Parathyroid adenoma (tissue), 2 donors: ENCODE results near the gene STX4.
A peak's percentile ranks its signal among the peaks of the same experiment; 100 is the strongest.

Source experiments
- H2AFZ ChIP-seq: fragments of 300-600 bp; sonication (generic); one replicate; pipeline ENCODE4 v1.7.0; 2017; ENCODE audit warnings: antibody characterized with exemption, mild to moderate bottlenecking
- H3K27ac ChIP-seq: fragments of 300-600 bp; sonication (generic); one replicate; pipeline ENCODE4 v1.7.0; 2017
- H3K27me3 ChIP-seq: fragments of 300-600 bp; sonication (generic); one replicate; pipeline ENCODE4 v1.7.0; 2017; ENCODE audit warnings: low read length; ENCODE audit not compliant: control insufficient read depth, insufficient read depth
- H3K36me3 ChIP-seq: fragments of 300-600 bp; sonication (generic); one replicate; pipeline ENCODE4 v1.7.0; 2017; ENCODE audit warnings: low read length; ENCODE audit not compliant: control insufficient read depth, insufficient read depth
- H3K4me1 ChIP-seq: fragments of 300-600 bp; sonication (generic); one replicate; pipeline ENCODE4 v1.7.0; 2017; ENCODE audit warnings: control low read depth
- H3K4me2 ChIP-seq: fragments of 300-600 bp; sonication (generic); one replicate; pipeline ENCODE4 v1.7.0; 2017; ENCODE audit warnings: low read length
- H3K4me3 ChIP-seq: fragments of 300-600 bp; sonication (generic); one replicate; pipeline ENCODE4 v1.7.0; 2017; ENCODE audit warnings: low read depth, low read length
- H3K79me2 ChIP-seq: fragments of 300-600 bp; sonication (generic); one replicate; pipeline ENCODE4 v1.7.0; 2017; ENCODE audit warnings: control low read depth
- H3K9ac ChIP-seq: fragments of 300-600 bp; sonication (generic); one replicate; pipeline ENCODE4 v1.7.0; 2017; ENCODE audit warnings: mild to moderate bottlenecking
- H3K9me3 ChIP-seq: fragments of 300-600 bp; sonication (generic); one replicate; pipeline ENCODE4 v1.7.0; 2017; ENCODE audit warnings: low read length; ENCODE audit not compliant: control insufficient read depth
- CTCF ChIP-seq: fragments of 300-600 bp; sonication (generic); IDR thresholded peaks from one replicate; pipeline ENCODE4 v1.7.0; 2017; ENCODE audit warnings: antibody characterized with exemption, mild to moderate bottlenecking
- donor health status: primary hyperparathyroidism.

The STX4 gene

GRCh38 chr16:31073142-31073969 lies 40.0 kb downstream of the STX4 start:
- peak overlapping the region; percentile 90 for H3K4me3 ChIP-seq
- H2AFZ ChIP-seq = peak overlapping the region; percentile 97
- H3K27ac ChIP-seq = peak overlapping the region; percentile 86
- no peaks in the 10 kb centered on the region for H3K9me3 ChIP-seq
- H3K4me2 ChIP-seq = peak overlapping the region; percentile 90
- peaks cover 4% of the 10 kb centered on the region for H3K79me2 ChIP-seq
- H3K9ac ChIP-seq = peak overlapping the region; percentile 41
- TF ChIP-seq CTCF = no peak
- H3K36me3 ChIP-seq = no peaks in the 10 kb centered on the region
- peaks cover 2% of the 10 kb centered on the region for H3K4me1 ChIP-seq
- no peaks in the 10 kb centered on the region for H3K27me3 ChIP-seq

GRCh38 chr16:31073970-31074813 lies 40.8 kb downstream of the STX4 start, which contains the start of the genes ZNF646 and ZNF668:
Gene ZNF646 (plus strand): TSS chr16:31074422. CDS start chr16:31076325, 1,903 bp downstream.
Gene ZNF668 (minus strand): TSS chr16:31074240. CDS start chr16:31064459, 9,781 bp downstream.
- Histone ChIP-seq H2AFZ (peak within 1 kb of the TSS; percentile 97), H3K27ac (peak within 1 kb of the TSS; percentile 86), H3K9ac (peak within 1 kb of the TSS; percentile 81), H3K27me3 (no peaks in the 10 kb centered on the region), H3K4me3 (peak within 1 kb of the TSS; percentile 90), H3K36me3 (no peaks in the 10 kb centered on the region), H3K4me2 (peak within 1 kb of the TSS; percentile 90), H3K4me1 (peaks cover 2% of the 10 kb centered on the region), H3K9me3 (no peaks in the 10 kb centered on the region), H3K79me2 (peaks cover 10% of the 10 kb centered on the region)
- TF ChIP-seq CTCF = no peak

- Histone ChIP-seq H3K79me2 (peaks cover 10% of the 10 kb centered on the region), H3K36me3 (no peaks in the 10 kb centered on the region), H2AFZ (peak overlapping the region; percentile 89), H3K4me1 (peaks cover 2% of the 10 kb centered on the region), H3K27me3 (no peaks in the 10 kb centered on the region), H3K9ac (no peak overlapping the region), H3K4me3 (peak overlapping the region; percentile 90), H3K27ac (peak overlapping the region; percentile 86), H3K9me3 (no peaks in the 10 kb centered on the region), H3K4me2 (peak overlapping the region; percentile 90)
- TF ChIP-seq CTCF = no peak
These were observed 41.4 kb downstream of the STX4 start for GRCh38 chr16:31074814-31075183.

- no peaks in the 10 kb centered on the region for H3K27me3 ChIP-seq
- H3K27ac ChIP-seq = no peak overlapping the region
- H3K4me2 ChIP-seq = no peak overlapping the region
- peaks cover 19% of the 10 kb centered on the region for H3K79me2 ChIP-seq
- H3K4me1 ChIP-seq = peaks cover 2% of the 10 kb centered on the region
- no peak overlapping the region for H2AFZ ChIP-seq
- H3K9me3 ChIP-seq = no peaks in the 10 kb centered on the region
- no peak overlapping the region for H3K4me3 ChIP-seq
- TF ChIP-seq CTCF = no peak
- no peaks in the 10 kb centered on the region for H3K36me3 ChIP-seq
- H3K9ac ChIP-seq = no peak overlapping the region
These were observed 43.0 kb downstream of the STX4 start for GRCh38 chr16:31076319-31076718.
